GM13976 (cell line): ENCODE measurements around the gene TNFSF18.

Source experiments
- DNase-seq: peaks from one replicate; pipeline ENCODE4 v3.0.0; 2012; ENCODE audit warnings: low spot score
- CTCF ChIP-seq: IDR thresholded peaks from 2 replicates; pipeline ENCODE4 v1.5.1; 2012; ENCODE audit warnings: borderline replicate concordance, mild to moderate bottlenecking; ENCODE audit not compliant: insufficient read depth; ENCODE audit errors: extremely low read depth, missing control alignments, control extremely low read depth
- in situ Hi-C: fragments of 300-500 bp; cut with MboI; formaldehyde crosslinking; loops from one replicate; pipeline ENCODE4 v1.12.0; 2022; ENCODE audit warnings: low sequenced_read_pairs, mixed read lengths, inconsistent platforms; ENCODE audit not compliant: unreplicated experiment

TNFSF18 gene

GRCh38 chr1:173058556-173058955 is 7.8 kb upstream of the TNFSF18 start:
- no peak for DNase-seq
- TF ChIP-seq CTCF = no peak
- in situ Hi-C loops = no loop called here

GRCh38 chr1:173057984-173058383 is 7.2 kb upstream of the TNFSF18 start:
- DNase-seq = no peak
- in situ Hi-C loops = no loop called here
- TF ChIP-seq CTCF = no peak

- TF ChIP-seq CTCF = no peak
- in situ Hi-C loops = no loop called here
- DNase-seq = no peak
Measured at GRCh38 chr1:173056365-173056764, 5.6 kb upstream of the TNFSF18 start.

GRCh38 chr1:173052681-173053196 is 2.0 kb upstream of the TNFSF18 start:
- TF ChIP-seq CTCF = no peak
- in situ Hi-C loops = no loop called here
- DNase-seq = no peak

GRCh38 chr1:173049322-173049633 is 1.5 kb downstream of the TNFSF18 start:
- no peak for TF ChIP-seq CTCF
- in situ Hi-C loops = no loop called here
- no peak for DNase-seq

GRCh38 chr1:173048621-173049321 is 2.0 kb downstream of the TNFSF18 start:
- in situ Hi-C loops = no loop called here
- no peak for DNase-seq
- no peak for TF ChIP-seq CTCF

GRCh38 chr1:173044656-173045055 is 6.1 kb downstream of the TNFSF18 start:
- in situ Hi-C loops = no loop called here
- no peak for TF ChIP-seq CTCF
- no peak for DNase-seq
